ENCODE measurements around the gene CLDND1.

Gene CLDND1

GRCh38 chr3:98551236-98551635 is 28.5 kb upstream of the CLDND1 start:
- no peak for DNase-seq

- no peak for DNase-seq
Observed at GRCh38 chr3:98550833-98551232, 28.1 kb upstream of the CLDND1 start.

- DNase-seq, result no peak
Observed at GRCh38 chr3:98548544-98548943, 25.8 kb upstream of the CLDND1 start.

GRCh38 chr3:98545940-98546339 is 23.2 kb upstream of the CLDND1 start:
- DNase-seq, result no peak

GRCh38 chr3:98542623-98543022 is 19.9 kb upstream of the CLDND1 start:
- DNase-seq, result no peak

GRCh38 chr3:98541695-98542094 is 19.0 kb upstream of the CLDND1 start:
- no peak for DNase-seq

- no peak for DNase-seq
Observed at GRCh38 chr3:98540346-98540745, 17.6 kb upstream of the CLDND1 start.

GRCh38 chr3:98536456-98537017 is 13.8 kb upstream of the CLDND1 start:
- no peak for DNase-seq

GRCh38 chr3:98534734-98535133 is 12.0 kb upstream of the CLDND1 start:
- no peak for DNase-seq

- DNase-seq, result no peak
Observed at GRCh38 chr3:98534168-98534567, 11.5 kb upstream of the CLDND1 start.

- no peak for DNase-seq
Observed at GRCh38 chr3:98532709-98533571, 10.2 kb upstream of the CLDND1 start.

- no peak for DNase-seq
Observed at GRCh38 chr3:98532275-98532637, 9.6 kb upstream of the CLDND1 start.

GRCh38 chr3:98531622-98532274 is 9.0 kb upstream of the CLDND1 start, which contains the start of gene GPR15:
Gene GPR15 (plus strand): TSS chr3:98531978. CDS start chr3:98532034, 56 bp downstream.
- DNase-seq, result no peak

GRCh38 chr3:98530676-98531075 is 8.0 kb upstream of the CLDND1 start:
- DNase-seq, result no peak

- DNase-seq, result no peak
Observed at GRCh38 chr3:98529856-98530459, 7.3 kb upstream of the CLDND1 start.

- no peak for DNase-seq
Observed at GRCh38 chr3:98528474-98529346, 6.0 kb upstream of the CLDND1 start.

GRCh38 chr3:98525494-98525893 is 2.8 kb upstream of the CLDND1 start:
- DNase-seq, result no peak

- DNase-seq, result peak; percentile 41
Observed at GRCh38 chr3:98521897-98522543, 682 bp downstream of the CLDND1 start.

GRCh38 chr3:98519351-98519750 is 3.4 kb downstream of the CLDND1 start:
- DNase-seq, result no peak

- DNase-seq, result no peak
Observed at GRCh38 chr3:98518816-98519215, 3.9 kb downstream of the CLDND1 start.

GRCh38 chr3:98514948-98515347 is 7.8 kb downstream of the CLDND1 start:
- DNase-seq, result no peak

- DNase-seq, result no peak
Observed at GRCh38 chr3:98513736-98514135, 9.0 kb downstream of the CLDND1 start.
